ENCODE results near the gene ADAMTS12. TPM values are rescaled to one million over a fixed set of nuclear protein-coding genes. Genes with fewer than 3 reads are reported as not detected.
A peak's percentile ranks its signal among the peaks of the same experiment; 100 is the strongest.

ADAMTS12 gene
- total RNA-seq, 2 donors from 2014 or later, result 0.42 to 1.1 TPM

DNA sequence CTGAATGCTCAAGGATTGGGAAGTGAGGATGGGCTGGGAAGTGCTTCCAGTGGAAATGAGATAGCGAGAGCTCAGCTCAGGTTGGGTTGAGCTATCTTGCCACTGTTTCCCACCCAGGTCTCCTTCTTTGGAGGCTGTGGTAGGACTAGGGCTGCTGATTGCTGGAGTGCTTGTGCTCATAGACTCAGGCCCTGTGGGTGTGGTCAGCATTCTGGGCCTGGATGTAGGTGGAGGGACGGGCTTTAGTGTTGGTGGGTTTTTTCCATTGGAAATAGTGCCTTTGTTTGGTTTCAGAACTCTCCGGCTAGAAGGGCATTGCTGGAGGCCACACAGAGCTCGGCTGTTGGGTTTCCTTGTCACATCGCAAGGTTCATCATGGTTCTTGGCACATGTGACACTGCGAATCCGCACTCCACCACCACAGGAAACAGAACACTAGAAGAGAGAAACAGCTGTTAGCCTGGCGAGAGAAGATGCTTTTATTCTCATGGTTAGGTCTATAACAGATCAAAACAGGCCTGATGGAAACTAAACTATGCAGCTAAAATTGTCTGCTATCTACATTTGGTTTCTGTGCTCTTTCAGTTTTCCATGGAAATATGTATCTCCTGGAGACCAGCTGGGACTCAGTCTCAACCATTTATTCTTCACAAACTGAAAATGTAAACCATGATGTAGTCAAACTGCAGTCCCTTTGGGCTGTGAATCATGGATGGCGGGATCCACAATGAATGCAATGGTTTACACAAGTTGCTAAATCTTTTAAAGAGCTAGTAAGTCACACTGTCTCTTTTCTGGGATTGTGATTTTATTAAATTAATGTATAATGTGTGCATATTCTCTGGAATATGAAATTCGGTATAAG lies 314.8 kb downstream of the ADAMTS12 start:
- no peaks in the 10 kb centered on the region for H3K4me1 ChIP-seq

DNA sequence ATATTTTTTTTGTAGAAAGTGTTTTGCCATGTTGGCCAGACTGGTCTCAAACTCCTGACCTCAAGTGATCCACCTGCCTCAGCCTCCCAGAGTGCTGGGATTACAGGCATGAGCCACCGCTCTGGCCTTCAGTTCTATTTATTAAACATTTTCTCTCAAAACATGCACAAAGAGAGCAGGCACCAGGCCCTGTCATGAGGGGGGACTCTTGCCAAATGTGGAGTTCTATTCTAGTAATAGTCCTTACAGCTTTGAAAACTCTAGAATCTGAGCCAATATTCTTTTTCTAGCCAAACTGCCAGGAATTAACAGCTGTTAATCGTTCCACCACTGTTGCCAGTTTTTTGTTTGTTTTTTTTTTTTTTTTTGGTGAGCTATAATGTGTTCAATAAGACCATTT lies 326.5 kb downstream of the ADAMTS12 start:
- H3K4me1 ChIP-seq, result no peaks in the 10 kb centered on the region
- no peak for TF ChIP-seq CTCF (IDR thresholded peaks at IDR 0.05)
- H3K27me3 ChIP-seq, result no peaks in the 10 kb centered on the region
- peak; percentile 22 for DNase-seq
- H3K27ac ChIP-seq, result no peak overlapping the region
- no peak overlapping the region for H3K4me3 ChIP-seq
- no peak overlapping the region for H3K9ac ChIP-seq (ENCODE audit: low read depth in 2 of 2, low read length in 2 of 2)
- H3K36me3 ChIP-seq, result no peaks in the 10 kb centered on the region
- intact Hi-C loops (cut with DNase I), result no loop called here
- H3K9me3 ChIP-seq, result no peaks in the 10 kb centered on the region

More for the DNA sequence above, 314.8 kb downstream of the ADAMTS12 start:
- Histone ChIP-seq H3K9ac (ENCODE audit: low read depth in 2 of 2, low read length in 2 of 2) (no peak overlapping the region), H3K27me3 (no peaks in the 10 kb centered on the region), H3K4me3 (no peak overlapping the region), H3K27ac (no peak overlapping the region), H3K36me3 (no peaks in the 10 kb centered on the region), H3K9me3 (no peaks in the 10 kb centered on the region)
- no peak for DNase-seq
- intact Hi-C loops (cut with DNase I), result no loop called here
- no peak for TF ChIP-seq CTCF (IDR thresholded peaks at IDR 0.05)

DNA sequence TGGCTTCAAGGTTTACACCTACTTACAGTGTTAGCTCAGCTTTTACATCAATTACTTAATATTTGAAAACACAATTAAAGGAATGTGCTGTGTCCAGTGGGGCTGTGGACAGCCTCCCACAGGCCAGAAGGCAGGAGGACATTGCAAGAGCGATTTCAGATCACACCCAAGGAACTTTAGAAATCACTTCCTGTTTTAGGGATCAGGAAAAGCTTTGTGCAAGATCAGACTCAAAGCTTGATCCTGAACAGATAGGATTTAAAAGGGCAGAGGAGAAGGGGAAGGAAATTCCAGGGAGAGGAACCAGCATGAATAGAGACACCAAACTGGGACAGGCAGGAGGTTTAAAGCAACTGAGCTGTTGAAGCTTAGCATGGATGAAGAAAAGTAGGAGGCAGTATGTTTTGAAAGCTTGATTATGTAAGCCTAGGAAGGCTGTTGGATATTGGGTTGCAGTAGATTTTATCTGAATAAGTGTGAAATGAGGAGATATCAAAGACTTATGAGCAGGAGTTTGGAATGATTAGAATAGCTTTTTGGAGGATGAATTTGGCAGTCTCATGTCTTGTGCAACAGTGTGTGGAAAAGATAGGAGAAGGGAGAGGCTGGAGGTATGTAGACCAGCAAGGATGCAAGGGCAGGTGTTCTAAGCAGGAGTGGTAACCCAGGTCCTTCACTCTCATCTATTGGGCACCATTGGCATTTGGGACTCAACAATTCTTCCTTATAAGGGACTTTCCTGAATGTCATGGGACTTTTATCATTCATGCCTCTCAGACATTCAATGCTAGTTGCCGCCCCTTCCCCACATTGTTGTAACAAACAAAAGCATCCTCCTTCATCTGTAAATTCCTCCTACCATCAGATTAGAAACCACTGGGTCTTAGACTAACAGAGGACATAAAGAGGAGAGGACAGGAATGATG lies 327.5 kb downstream of the ADAMTS12 start:
- Histone ChIP-seq H3K27me3 (no peaks in the 10 kb centered on the region), H3K36me3 (no peaks in the 10 kb centered on the region), H3K4me3 (no peak overlapping the region), H3K27ac (no peak overlapping the region), H3K4me1 (no peaks in the 10 kb centered on the region), H3K9ac (ENCODE audit: low read depth in 2 of 2, low read length in 2 of 2) (no peak overlapping the region), H3K9me3 (no peaks in the 10 kb centered on the region)
- intact Hi-C loops (cut with DNase I), result no loop called here
- DNase-seq, result no peak
- TF ChIP-seq CTCF (IDR thresholded peaks at IDR 0.05), result no peak

- intact Hi-C loops (cut with DNase I), result no loop called here
- no peak for TF ChIP-seq CTCF (IDR thresholded peaks at IDR 0.05)
- H3K36me3 ChIP-seq, result no peaks in the 10 kb centered on the region
Observed at GRCh38 chr5:33563530-33563929, 328.3 kb downstream of the ADAMTS12 start.

GRCh38 chr5:33558489-33558888 lies 333.3 kb downstream of the ADAMTS12 start:
- DNase-seq, result no peak
- Histone ChIP-seq H3K27me3 (no peaks in the 10 kb centered on the region), H3K9me3 (no peaks in the 10 kb centered on the region), H3K36me3 (no peaks in the 10 kb centered on the region), H3K4me3 (no peak overlapping the region), H3K27ac (no peak overlapping the region), H3K4me1 (no peaks in the 10 kb centered on the region), H3K9ac (ENCODE audit: low read depth in 2 of 2, low read length in 2 of 2) (no peak overlapping the region)
- TF ChIP-seq CTCF (IDR thresholded peaks at IDR 0.05), result no peak
- intact Hi-C loops (cut with DNase I), result no loop called here

More at GRCh38 chr5:33563530-33563929, 328.3 kb downstream of the ADAMTS12 start:
- Histone ChIP-seq H3K4me1 (no peaks in the 10 kb centered on the region), H3K4me3 (no peak overlapping the region), H3K27ac (no peak overlapping the region), H3K9me3 (no peaks in the 10 kb centered on the region), H3K27me3 (no peaks in the 10 kb centered on the region), H3K9ac (ENCODE audit: low read depth in 2 of 2, low read length in 2 of 2) (no peak overlapping the region)
- DNase-seq, result no peak
